T-helper 2 cell (primary cell): ENCODE measurements around the gene LDLRAD4.

Experiments
- DNase-seq, 5 experiments: peaks; one replicate each; pipeline versions ENCODE4 v3.0.0 to v3.0.0-alpha.2; 2012 to 2022

The LDLRAD4 gene

GRCh38 chr18:13268158-13269012 is 49.8 kb downstream of the LDLRAD4 start:
- no peak for DNase-seq

GRCh38 chr18:13269013-13269280 is 50.4 kb downstream of the LDLRAD4 start:
- no peak for DNase-seq

DNA sequence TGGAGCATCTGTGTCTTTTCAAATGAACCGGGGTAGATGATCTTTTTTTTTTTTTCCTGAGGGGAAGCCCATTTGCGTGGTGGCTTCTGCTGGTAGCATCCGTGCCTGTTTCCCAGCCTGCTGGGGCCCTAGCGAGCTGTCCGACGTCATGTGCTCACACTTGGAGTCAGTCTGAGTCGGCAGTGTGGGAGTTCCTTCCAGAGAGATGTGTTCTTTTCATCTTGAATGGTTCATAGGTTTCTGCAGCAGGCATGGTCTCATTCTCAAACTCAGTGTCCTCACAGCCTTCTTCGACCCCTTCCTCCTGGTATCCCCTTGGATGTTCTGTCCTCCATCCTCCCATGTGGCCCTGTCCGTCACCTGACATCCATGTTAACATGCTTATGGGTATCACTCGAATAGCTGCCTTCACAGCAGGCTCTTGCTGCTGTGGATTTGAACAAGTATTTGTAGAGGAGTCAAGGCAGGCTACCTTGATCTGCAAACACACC is 51.0 kb downstream of the LDLRAD4 start:
- DNase-seq = no peak

GRCh38 chr18:13270279-13270855 is 51.8 kb downstream of the LDLRAD4 start:
- no peak for DNase-seq

DNA sequence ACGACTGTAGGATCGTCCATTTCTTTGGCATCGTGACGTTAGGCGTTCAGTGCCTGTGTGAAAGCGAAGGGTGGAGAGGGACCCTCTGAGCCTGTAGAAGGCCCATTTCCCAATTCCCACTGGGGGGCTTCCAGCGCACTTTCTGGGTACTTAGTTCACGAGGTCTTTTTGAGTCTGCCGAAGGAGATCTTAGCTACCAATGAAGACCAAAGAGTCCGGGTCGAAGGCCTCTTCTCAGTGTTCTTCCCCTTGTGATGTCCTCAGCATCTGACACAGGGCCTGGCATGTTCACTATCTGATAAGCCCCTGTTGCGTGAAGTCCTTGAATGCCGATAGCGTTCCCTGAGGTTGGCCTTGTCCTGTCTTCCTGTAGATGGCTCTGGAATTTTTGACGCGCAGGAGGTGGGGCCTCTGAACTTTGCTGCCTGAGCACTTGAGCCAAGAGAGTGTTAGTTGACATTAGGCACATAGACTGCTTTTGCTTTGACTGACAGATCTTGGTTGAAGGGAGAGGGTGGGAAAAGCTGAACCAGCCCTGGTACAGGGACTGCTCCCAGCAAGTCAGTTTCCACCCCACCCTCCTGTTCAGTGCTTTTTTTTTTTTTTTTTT is 52.8 kb downstream of the LDLRAD4 start:
- no peak for DNase-seq

GRCh38 chr18:13272416-13272815 is 53.9 kb downstream of the LDLRAD4 start:
- no peak for DNase-seq

DNA sequence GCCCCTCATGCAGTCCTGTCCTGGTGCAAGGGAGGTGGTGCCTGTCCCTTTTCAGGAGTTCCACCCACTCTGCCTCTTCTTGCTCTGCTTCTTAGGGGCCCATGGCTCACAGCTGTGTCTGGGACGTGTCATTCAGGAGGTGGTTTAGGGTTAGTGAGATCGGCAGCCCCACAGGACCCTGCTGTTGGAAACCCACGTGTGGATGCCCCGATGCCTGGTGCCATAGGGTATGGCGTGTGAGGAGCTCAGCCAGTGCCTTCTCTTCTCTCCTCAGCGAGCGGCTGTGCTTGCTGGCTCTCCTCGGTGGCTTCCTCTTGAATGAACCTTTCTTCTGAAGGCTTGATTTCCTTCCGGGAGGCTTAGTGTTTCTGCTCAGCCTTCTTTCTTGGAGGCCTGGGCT is 55.2 kb downstream of the LDLRAD4 start:
- DNase-seq = peak in 1 of 5 experiments; percentile 73

DNA sequence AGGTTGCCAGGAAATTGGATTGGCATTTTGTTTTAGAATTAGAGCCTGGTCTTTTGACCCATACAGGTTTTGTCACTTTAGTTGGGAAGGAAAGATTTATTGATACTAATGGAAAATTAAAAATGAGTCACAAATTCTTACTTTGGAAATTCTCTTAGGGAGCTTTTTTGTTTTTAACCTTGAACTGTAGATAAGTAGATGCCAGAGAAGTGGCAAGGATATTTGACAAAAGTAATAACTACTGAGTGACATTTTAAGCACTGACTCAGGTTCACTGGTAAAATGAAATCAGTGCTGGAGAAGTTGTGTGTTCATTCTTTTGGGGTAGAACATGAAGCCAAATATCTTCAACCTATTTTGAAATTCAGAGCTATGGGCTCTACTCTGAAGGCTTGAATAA is 56.5 kb downstream of the LDLRAD4 start:
- DNase-seq = no peak

- peak in 1 of 5 experiments; percentile 36 for DNase-seq
Measured at GRCh38 chr18:13276530-13277520, 58.3 kb downstream of the LDLRAD4 start.

- DNase-seq = no peak
Measured at GRCh38 chr18:13278062-13278630, 59.6 kb downstream of the LDLRAD4 start.

DNA sequence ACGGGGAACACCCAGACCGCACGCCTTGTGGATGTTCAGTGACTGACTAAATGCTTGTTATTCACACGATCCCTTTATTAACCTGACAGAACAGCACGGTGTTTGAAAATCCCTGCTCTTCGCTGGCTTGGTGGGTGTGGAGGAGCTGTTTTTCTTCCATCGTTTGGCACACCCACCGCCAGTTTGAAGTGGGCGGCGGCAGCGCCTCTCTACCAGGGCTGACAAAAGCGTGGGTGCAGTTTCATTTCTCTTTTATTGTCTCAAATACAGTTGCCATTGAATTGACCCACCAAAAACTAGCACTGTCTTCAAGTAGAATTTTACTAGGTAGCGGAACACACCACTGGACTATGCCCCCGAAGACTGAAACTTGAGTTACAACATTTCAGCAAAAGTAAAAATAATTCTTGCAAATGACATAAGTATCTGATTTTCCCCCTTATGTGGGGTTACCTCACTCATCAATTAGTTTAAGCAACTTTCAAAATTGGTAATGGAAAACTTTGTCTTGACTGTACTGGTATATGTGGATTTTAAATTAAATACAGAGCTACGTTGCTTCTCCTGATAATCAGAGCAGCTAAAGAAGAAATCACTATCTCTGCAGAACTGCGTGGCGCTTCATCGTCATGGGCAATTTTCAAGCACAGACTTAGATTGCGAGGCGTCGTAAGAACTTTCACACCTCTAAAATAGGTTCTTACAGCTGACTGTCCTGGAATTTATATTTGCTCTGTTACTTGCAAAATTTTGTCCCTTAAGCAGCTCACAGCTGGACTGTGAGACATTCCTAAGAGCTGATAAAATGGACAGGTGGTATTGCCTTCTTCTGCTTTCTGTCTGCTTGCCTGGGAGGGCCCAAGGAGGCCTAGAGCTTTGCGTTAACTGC is 60.9 kb downstream of the LDLRAD4 start:
- DNase-seq = peak in 1 of 5 experiments; percentile 48

GRCh38 chr18:13280070-13280795 is 61.7 kb downstream of the LDLRAD4 start:
- DNase-seq = no peak

DNA sequence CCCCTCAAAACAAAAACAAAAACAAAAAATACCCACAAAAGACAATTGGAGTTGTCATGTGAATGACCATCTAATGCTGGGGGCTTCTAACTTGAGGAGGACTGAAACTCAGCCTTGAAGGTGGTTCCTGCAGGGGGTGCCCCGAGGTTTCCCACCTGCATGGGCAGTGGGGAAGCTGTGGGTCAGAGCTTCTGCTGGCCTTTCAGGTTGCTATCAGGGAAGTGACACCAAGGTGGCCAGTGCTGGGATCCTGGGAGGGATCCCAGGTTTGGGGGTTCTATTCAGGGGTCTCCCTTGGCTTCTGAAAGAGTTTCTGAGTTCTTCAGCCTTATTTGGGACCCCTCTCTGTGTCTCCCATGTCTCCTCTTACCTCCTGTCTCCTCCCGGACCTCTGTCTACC is 62.8 kb downstream of the LDLRAD4 start:
- DNase-seq = no peak

DNA sequence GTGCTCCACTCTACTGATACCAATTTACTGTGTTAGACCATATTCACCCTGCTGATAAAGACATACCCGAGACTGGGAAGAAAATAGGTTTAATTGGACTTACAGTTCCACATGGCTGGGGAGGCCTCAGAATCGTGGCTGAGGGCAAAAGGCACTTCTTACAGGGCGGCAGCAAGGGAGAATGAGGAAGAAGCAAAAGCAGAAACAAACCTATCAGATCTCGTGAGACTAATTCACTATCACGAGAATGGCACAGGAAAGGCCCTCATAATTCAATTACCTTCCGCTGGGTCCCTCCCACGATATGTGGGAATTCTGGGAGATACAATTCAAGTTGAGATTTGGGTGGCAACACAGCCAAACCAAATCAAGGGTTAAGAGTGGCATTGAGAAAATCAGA is 65.2 kb downstream of the LDLRAD4 start:
- DNase-seq = no peak

- peak in 1 of 5 experiments; percentile 86 for DNase-seq
Measured at GRCh38 chr18:13284330-13285027, 65.9 kb downstream of the LDLRAD4 start.

GRCh38 chr18:13285874-13286273 is 67.3 kb downstream of the LDLRAD4 start:
- DNase-seq = no peak

- no peak for DNase-seq
Measured at GRCh38 chr18:13286456-13287125, 68.0 kb downstream of the LDLRAD4 start.

GRCh38 chr18:13287372-13287771 is 68.8 kb downstream of the LDLRAD4 start:
- no peak for DNase-seq

DNA sequence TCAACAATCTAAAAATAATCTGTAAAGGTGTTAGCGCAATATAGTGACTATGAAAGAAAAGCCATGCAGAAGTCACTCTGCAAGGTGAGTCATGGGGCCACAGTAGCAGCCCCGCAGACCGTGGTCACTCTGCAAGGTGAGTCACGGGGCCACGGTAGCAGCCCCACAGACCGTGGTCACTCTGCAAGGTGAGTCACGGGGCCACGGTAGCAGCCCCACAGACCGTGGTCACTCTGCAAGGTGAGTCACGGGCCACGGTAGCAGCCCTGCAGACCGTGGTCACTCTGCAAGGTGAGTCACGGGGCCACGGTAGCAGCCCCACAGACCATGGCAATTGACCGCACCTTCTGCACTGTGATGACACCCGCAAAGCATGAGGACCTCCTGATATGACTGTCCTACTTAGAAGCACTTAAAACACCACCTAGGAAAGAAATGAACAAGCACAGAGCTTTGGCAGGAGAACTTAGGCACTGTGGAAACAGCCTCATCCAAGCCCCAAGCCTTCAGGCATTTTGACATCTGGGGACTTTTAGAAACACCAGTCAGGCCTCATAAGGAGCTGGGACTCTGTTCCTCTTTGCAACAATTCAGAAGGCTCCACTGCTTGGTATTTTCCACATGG is 70.1 kb downstream of the LDLRAD4 start:
- DNase-seq = peak in 1 of 5 experiments; percentile 82
